Astrocyte (in vitro differentiated cells and primary cell): ENCODE results near the gene UGT1A5. TPM values are rescaled to one million over a fixed set of nuclear protein-coding genes. Genes with fewer than 3 reads are reported as not detected.

Source experiments
- DNase-seq: peaks from one replicate; pipeline ENCODE4 v3.0.0-alpha.2; 2010; ENCODE audit warnings: low read depth
- FAIRE-seq: peaks from 2 replicates; lab custom pipeline; 2011; peaks lifted over from hg19 to GRCh38; lab: Jason Lieb, UNC
- H2AFZ ChIP-seq: 2 replicates; pipeline ENCODE4 v1.6.0; 2012; ENCODE audit warnings: low read depth, low read length, inconsistent platforms
- H3K27ac ChIP-seq: 2 replicates; pipeline ENCODE4 v1.5.1; 2011; ENCODE audit warnings: low read depth, low read length, inconsistent platforms
- H3K27me3 ChIP-seq: 2 replicates; pipeline ENCODE4 v1.6.0; 2011; ENCODE audit warnings: low read length, inconsistent platforms; ENCODE audit not compliant: insufficient read depth
- H3K36me3 ChIP-seq: 2 replicates; pipeline ENCODE4 v1.5.1; 2011; ENCODE audit warnings: low read length, inconsistent platforms; ENCODE audit not compliant: insufficient read depth
- H3K4me1 ChIP-seq: 2 replicates; pipeline ENCODE4 v1.5.1; 2011; ENCODE audit warnings: low read length, inconsistent platforms; ENCODE audit not compliant: insufficient read depth
- H3K4me2 ChIP-seq: 2 replicates; pipeline ENCODE4 v1.6.0; 2012; ENCODE audit warnings: low read length, inconsistent platforms
- H3K4me3 ChIP-seq: 2 replicates; pipeline ENCODE4 v1.5.1; 2011; ENCODE audit warnings: low read depth, mild to moderate bottlenecking, low read length, inconsistent platforms; ENCODE audit not compliant: insufficient read depth
- H3K79me2 ChIP-seq: 2 replicates; pipeline ENCODE4 v1.6.0; 2012; ENCODE audit warnings: mild to moderate bottlenecking, low read length, inconsistent platforms; ENCODE audit not compliant: insufficient read depth
- H3K9ac ChIP-seq: 2 replicates; pipeline ENCODE4 v1.6.0; 2012; ENCODE audit warnings: mild to moderate bottlenecking, low read length, inconsistent platforms
- H3K9me3 ChIP-seq: 2 replicates; pipeline ENCODE4 v1.5.1; 2012; ENCODE audit warnings: low read depth, mild to moderate bottlenecking, low read length, inconsistent platforms; ENCODE audit not compliant: insufficient read depth
- H4K20me1 ChIP-seq: 2 replicates; pipeline ENCODE4 v1.6.0; 2012; ENCODE audit warnings: low read length, inconsistent platforms; ENCODE audit not compliant: insufficient read depth
- H3K27ac Mint-ChIP-seq: one replicate; pipeline ENCODE4 v1.8.0; 2021; ENCODE audit warnings: mild to moderate bottlenecking, mixed read lengths; ENCODE audit not compliant: unreplicated experiment
- H3K27me3 Mint-ChIP-seq: one replicate; pipeline ENCODE4 v1.8.0; 2021; ENCODE audit warnings: low read depth, mixed read lengths; ENCODE audit not compliant: unreplicated experiment
- H3K36me3 Mint-ChIP-seq: one replicate; pipeline ENCODE4 v1.8.0; 2021; ENCODE audit warnings: low read depth, mixed read lengths; ENCODE audit not compliant: unreplicated experiment
- H3K4me1 Mint-ChIP-seq: one replicate; pipeline ENCODE4 v1.8.0; 2021; ENCODE audit warnings: low read depth, mixed read lengths; ENCODE audit not compliant: unreplicated experiment
- H3K4me3 Mint-ChIP-seq: one replicate; pipeline ENCODE4 v1.8.0; 2021; ENCODE audit warnings: mild to moderate bottlenecking, moderate library complexity, mixed read lengths; ENCODE audit not compliant: unreplicated experiment
- H3K9me3 Mint-ChIP-seq: one replicate; pipeline ENCODE4 v1.8.0; 2021; ENCODE audit warnings: mild to moderate bottlenecking, mixed read lengths; ENCODE audit not compliant: unreplicated experiment
- EZH2 ChIP-seq: IDR thresholded peaks from 2 replicates; pipeline ENCODE4 v1.6.1; 2012; ENCODE audit warnings: mild to moderate bottlenecking, low read length, inconsistent platforms; ENCODE audit not compliant: insufficient read depth
- total RNA-seq: library from RNA; stranded (reverse); gene quantifications from 2 replicates; pipeline ENCODE4 v1.2.1, GENCODE V29; 2021
- TF ChIP-seq, protein P1 (sequence below): IDR thresholded peaks from 2 replicates; pipeline ENCODE4 v1.5.1; 2011; ENCODE audit warnings: low read depth, mild to moderate bottlenecking, inconsistent platforms, low read length, moderate library complexity; ENCODE audit not compliant: insufficient read depth

UGT1A5 gene
- total RNA-seq, 1 donor from 2014 or later, result not detected

DNA sequence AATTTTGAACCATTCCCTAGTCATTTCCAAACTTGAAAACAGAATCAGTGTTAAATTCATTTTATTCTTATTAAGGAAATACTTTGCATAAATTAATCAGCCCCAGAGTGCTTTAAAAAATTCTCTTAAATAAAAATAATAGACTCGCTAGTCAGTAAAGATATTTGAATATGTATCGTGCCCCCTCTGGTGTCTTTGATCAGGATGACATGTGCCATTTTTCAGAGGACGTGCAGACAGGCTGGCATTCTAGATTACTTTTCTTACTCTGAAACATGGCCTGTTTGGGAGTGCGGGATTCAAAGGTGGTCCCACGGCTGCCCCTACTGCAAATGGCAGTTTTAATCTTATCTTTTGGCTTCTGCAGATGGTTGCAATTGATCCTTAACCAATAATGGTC lies 59.9 kb downstream of the UGT1A5 start:
- FAIRE-seq, result no peak
- H3K27ac ChIP-seq, result no peak overlapping the region

DNA sequence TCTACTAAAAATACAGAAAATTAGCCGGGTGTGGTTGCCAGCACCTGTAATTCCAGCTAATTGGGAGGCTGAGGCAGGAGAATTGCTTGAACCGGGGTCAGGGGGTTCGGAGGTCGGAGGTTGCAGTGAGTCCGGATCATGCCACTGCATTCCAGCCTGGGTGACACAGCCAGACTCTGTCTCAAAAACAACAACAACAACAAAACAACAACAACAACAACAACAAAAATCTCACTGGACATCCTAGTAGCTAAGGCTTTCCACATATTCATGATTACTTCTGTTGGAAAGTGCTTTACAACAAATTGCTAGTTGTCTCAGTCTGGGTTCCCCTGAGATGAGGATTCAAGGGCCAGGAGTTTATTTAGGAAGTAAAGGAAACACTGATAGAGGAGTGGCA lies 61.1 kb downstream of the UGT1A5 start:
- Histone ChIP-seq H3K9me3 (peaks cover 8% of the 10 kb centered on the region), H3K36me3 (no peaks in the 10 kb centered on the region), H2AFZ (no peak overlapping the region), H3K4me2 (no peak overlapping the region), H3K9ac (no peak overlapping the region), H4K20me1 (no peaks in the 10 kb centered on the region), H3K4me1 (no peaks in the 10 kb centered on the region), H3K27me3 (no peaks in the 10 kb centered on the region), H3K79me2 (no peaks in the 10 kb centered on the region), H3K27ac (no peak overlapping the region), H3K4me3 (no peak overlapping the region)
- Mint-ChIP-seq H3K4me3 (no peak overlapping the region), H3K4me1 (no peaks in the 10 kb centered on the region), H3K9me3 (peaks cover 22% of the 10 kb centered on the region), H3K36me3 (no peaks in the 10 kb centered on the region), H3K27ac (no peak overlapping the region), H3K27me3 (peaks cover 6% of the 10 kb centered on the region)
- FAIRE-seq, result no peak
- no peak for DNase-seq
- TF ChIP-seq, protein P1, sequence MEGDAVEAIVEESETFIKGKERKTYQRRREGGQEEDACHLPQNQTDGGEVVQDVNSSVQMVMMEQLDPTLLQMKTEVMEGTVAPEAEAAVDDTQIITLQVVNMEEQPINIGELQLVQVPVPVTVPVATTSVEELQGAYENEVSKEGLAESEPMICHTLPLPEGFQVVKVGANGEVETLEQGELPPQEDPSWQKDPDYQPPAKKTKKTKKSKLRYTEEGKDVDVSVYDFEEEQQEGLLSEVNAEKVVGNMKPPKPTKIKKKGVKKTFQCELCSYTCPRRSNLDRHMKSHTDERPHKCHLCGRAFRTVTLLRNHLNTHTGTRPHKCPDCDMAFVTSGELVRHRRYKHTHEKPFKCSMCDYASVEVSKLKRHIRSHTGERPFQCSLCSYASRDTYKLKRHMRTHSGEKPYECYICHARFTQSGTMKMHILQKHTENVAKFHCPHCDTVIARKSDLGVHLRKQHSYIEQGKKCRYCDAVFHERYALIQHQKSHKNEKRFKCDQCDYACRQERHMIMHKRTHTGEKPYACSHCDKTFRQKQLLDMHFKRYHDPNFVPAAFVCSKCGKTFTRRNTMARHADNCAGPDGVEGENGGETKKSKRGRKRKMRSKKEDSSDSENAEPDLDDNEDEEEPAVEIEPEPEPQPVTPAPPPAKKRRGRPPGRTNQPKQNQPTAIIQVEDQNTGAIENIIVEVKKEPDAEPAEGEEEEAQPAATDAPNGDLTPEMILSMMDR, result no peak
- no peak for TF ChIP-seq EZH2

More for the DNA sequence above, 59.9 kb downstream of the UGT1A5 start:
- Histone ChIP-seq H3K36me3 (no peaks in the 10 kb centered on the region), H3K27me3 (no peaks in the 10 kb centered on the region), H3K4me1 (no peaks in the 10 kb centered on the region), H3K9ac (no peak overlapping the region), H3K4me2 (no peak overlapping the region), H3K4me3 (no peak overlapping the region), H3K9me3 (peaks cover 8% of the 10 kb centered on the region), H2AFZ (no peak overlapping the region), H3K79me2 (no peaks in the 10 kb centered on the region), H4K20me1 (no peaks in the 10 kb centered on the region)
- DNase-seq, result no peak
- TF ChIP-seq EZH2, result no peak
- TF ChIP-seq, protein P1, result no peak
- peaks cover under 1% of the 10 kb centered on the region for H3K27me3 Mint-ChIP-seq
- no peak overlapping the region for H3K27ac Mint-ChIP-seq
- no peaks in the 10 kb centered on the region for H3K36me3 Mint-ChIP-seq
- H3K4me3 Mint-ChIP-seq, result no peak overlapping the region
- no peaks in the 10 kb centered on the region for H3K4me1 Mint-ChIP-seq
- peaks cover 15% of the 10 kb centered on the region for H3K9me3 Mint-ChIP-seq

DNA sequence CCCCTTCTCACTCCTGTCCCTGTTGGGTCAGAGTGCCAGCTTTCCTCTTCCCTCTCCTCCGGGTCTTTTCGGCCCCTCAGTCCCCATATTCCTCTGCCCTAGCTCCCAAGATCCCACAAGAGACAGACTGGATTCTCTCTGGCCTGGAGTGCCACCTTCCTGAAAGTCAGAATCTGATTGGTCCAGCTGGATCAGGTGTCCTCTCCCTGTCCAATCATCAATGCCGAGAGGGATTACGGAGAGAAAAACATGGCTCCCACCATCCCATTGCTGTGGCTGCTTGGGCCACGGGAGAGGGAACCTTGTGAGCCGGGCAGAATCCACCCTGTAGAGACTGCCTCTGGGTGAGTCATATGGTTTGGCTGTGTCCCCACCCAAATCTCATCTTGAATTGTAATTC lies 62.7 kb downstream of the UGT1A5 start:
- Histone ChIP-seq H2AFZ (no peak overlapping the region), H4K20me1 (no peaks in the 10 kb centered on the region)
- TF ChIP-seq, protein P1, result no peak
- TF ChIP-seq EZH2, result no peak

More for the DNA sequence above, 62.7 kb downstream of the UGT1A5 start:
- Histone ChIP-seq H3K9me3 (peaks cover 8% of the 10 kb centered on the region), H3K9ac (no peak overlapping the region), H3K36me3 (no peaks in the 10 kb centered on the region), H3K4me2 (no peak overlapping the region), H3K27me3 (no peaks in the 10 kb centered on the region), H3K27ac (no peak overlapping the region), H3K4me3 (no peak overlapping the region), H3K4me1 (no peaks in the 10 kb centered on the region), H3K79me2 (no peaks in the 10 kb centered on the region)
- Mint-ChIP-seq H3K9me3 (peaks cover 22% of the 10 kb centered on the region), H3K4me1 (no peaks in the 10 kb centered on the region), H3K27ac (no peak overlapping the region), H3K4me3 (no peak overlapping the region), H3K27me3 (peaks cover 6% of the 10 kb centered on the region), H3K36me3 (no peaks in the 10 kb centered on the region)
- DNase-seq, result no peak
- no peak for FAIRE-seq
